OCI-LY3 (cell line): ENCODE measurements around the gene ARHGAP26.

Experiments used
- EZH2phosphoT487 ChIP-seq: fragments of 200-600 bp; shearing (Covaris generic); IDR thresholded peaks from 2 replicates; pipeline ENCODE4 v1.6.1; 2018; ENCODE audit warnings: antibody characterized with exemption, mixed run types, low read depth
- TF ChIP-seq, protein P1 (sequence below): fragments of 200-600, 300-600 bp; sonication (generic); IDR thresholded peaks from 2 replicates; pipeline ENCODE4 v1.5.1; 2014; ENCODE audit warnings: antibody characterized with exemption, low read length, low read depth

DNA sequence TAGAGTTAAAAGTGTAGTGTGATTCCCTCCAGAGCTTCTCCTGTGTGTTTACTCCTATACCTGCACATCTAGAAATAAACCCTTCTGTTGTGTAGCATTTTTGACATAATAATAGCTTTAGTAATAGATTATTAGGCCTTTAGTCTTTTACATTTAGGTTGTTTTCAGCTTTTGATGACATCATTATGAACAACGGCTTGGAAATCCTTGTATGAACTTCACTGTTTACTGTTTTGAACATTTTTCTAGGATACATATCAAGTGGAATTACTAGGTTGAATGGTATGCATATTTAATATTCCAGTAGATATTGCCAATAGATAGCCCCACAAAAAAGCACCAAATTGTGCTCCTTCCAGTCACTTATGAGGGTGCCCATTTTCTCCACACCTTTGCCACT, 174.0 kb downstream of the ARHGAP26 start:
- TF ChIP-seq, protein P1, sequence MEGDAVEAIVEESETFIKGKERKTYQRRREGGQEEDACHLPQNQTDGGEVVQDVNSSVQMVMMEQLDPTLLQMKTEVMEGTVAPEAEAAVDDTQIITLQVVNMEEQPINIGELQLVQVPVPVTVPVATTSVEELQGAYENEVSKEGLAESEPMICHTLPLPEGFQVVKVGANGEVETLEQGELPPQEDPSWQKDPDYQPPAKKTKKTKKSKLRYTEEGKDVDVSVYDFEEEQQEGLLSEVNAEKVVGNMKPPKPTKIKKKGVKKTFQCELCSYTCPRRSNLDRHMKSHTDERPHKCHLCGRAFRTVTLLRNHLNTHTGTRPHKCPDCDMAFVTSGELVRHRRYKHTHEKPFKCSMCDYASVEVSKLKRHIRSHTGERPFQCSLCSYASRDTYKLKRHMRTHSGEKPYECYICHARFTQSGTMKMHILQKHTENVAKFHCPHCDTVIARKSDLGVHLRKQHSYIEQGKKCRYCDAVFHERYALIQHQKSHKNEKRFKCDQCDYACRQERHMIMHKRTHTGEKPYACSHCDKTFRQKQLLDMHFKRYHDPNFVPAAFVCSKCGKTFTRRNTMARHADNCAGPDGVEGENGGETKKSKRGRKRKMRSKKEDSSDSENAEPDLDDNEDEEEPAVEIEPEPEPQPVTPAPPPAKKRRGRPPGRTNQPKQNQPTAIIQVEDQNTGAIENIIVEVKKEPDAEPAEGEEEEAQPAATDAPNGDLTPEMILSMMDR = no peak
- TF ChIP-seq EZH2phosphoT487 = no peak
